NK-92 (cell line): ENCODE data around the gene MYEOV.

Experiments
- DNase-seq: peaks from one replicate; lab custom pipeline; 2025; ENCODE audit not compliant: unreplicated experiment; lab: John Stamatoyannopoulos, UW

MYEOV gene

DNA sequence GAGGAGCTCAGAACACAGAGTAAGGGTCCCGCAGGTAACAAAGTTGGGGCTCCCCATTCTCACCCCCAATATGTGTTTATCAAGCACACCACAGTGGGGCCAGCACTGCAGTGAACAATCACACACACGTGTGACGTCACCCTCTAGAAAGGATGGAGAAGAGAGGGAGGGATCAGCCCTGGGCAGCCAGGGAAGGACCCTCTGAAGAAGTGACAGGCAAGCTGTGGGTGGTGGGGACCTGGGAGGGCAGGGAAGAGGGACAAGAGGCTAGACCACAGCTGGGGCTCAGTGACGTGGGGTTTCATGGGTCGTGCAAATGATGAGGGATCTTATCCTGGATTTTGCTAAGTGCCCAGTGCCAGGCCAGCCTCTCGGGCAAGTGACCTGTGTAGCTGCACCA, 28.7 kb upstream of the MYEOV start:
- DNase-seq: no peak

DNA sequence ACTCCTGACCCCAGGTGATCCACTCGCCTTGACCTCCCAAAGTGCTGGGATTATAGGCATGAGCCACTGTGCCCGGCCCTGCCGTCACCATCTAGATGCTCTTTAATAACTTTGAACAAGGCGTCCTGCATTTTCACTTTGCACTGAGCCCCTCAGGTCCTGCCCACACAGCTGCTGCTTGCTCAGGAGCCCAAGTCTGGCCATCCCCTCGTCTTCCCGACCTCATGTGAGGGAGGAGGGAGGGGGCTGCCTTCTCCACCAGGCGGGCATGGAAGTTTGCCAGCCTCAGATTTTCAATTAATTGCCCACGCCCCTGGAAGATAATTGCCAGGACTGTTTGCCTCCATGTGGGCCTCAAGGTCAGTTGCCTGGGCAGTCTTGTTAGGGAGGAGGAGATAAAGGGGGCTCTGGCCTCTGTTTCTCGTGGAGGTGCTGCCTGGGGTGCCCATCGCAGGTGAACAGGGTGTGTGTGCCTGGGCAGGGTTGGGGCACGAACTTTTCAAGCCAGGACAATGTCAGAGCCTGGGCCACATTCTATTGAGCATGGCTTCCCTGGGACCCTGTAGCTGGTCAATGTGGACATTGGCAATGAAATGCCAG, 27.9 kb upstream of the MYEOV start:
- no peak for DNase-seq

DNA sequence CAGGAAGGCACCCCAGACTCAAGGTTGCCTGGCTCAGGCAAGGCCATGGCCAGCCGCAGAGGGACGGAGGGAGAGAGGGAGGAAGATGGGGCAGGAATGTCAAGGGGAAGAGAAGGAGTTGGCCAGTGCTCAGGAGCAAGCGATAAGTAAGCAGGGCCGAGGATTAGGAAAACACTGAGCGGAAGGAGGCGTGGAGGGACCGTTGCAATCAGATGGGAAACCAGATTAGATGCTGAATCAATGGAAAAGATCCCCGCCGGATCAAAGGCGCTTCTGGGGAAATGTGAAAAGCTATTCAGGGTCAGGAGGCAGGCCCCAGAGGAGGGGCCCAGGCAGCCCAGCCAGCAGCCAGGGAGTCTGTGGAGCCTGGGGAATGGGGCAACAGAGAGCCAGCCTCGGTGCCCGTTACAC, 26.6 kb upstream of the MYEOV start:
- DNase-seq: no peak

DNA sequence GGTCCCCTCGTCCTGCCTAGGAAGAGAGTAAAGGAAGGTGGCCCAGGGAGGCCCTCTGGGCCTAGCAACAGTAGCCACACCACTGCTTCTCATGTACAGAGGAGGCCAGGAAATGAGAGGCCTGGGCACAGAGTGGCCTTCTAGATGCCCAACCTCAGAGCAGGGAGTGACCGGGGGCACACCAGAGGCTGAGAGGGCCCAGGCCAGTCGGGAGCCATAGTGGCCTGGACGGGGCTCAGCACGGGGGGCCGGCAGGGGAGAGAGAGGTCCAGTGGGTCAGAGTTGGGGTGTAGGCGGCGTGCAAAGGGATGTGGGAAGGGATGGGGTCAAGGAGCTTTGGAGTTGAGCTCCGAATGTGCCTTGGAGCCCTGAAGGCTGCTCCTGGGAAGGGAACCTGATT, 25.0 kb upstream of the MYEOV start:
- no peak for DNase-seq

DNA sequence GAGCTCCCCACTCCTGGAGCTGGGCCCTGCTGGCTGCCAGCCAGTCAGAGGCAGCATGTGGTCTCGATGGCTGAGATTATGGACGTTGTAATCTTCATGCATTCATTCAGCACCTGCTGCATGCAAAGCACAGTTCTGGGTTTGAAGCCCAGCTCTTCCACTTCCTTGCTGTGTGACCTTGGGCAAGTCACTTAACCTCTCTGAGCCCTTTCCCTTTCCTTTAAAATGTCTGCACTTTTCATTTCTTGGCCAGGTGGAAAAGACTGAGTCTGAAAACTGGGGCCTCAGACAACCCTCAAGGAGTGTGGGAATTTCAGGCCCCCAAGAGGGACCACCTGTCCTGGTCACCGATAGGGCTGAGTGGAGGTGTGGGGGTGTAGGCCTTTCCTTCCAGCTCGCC, 24.6 kb upstream of the MYEOV start:
- no peak for DNase-seq

DNA sequence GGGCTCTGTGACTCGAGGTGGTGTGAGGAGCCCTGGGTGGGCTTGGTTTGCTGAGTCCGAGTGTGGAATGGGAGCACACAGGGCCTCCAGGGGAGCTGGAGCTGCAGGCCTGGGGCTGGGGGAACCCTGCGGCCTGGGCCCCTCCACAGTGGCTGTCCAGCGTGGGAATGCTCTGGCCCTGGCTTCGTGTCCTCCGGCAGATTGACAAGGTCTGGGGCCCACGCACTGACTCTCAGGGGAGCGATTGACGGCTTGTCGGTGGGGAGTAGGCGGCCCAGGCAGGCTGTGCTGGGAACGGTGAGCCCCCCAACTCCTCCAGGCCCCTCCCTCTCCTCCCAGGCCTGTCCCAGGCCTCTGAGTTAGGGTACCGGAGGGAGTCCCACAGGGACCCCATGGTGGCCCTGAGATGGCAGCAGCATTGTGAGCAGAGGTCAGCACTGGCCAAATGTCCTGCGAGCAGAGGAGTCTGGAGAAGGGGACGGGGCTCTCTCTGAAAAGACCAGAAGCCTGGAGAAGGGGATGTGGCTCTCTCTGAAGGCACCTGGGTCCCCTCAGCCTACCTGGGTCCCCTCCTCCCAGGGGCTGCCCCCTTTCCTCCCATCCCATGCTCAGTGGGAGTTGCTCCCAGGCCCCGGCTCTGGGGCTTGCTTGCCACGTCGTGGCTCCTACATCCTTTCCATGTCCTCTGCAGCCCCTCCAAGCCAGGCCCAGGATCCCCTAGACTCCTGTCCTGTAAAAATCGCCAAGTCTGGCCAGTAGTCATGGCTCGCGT, 23.8 kb upstream of the MYEOV start:
- no peak for DNase-seq

DNA sequence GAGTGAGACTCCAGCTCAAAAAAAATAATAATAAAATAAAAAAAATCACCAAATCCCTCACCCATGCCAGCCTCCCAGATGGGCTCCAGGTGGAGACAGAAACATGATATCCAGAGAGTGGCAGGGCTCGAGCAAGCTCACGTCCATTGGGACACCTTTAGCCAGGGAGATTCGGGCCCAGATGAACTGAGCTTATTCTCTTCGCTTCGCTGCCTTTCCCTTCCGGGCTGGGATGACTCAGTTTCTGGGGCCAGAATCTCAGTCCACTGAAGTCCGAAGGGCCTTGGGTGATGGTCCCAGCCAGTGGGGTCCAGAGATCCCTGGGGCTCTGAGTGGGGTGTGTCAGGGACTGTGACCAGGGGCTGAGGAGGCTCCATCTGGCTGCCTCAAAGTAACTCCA, 23.0 kb upstream of the MYEOV start:
- no peak for DNase-seq

DNA sequence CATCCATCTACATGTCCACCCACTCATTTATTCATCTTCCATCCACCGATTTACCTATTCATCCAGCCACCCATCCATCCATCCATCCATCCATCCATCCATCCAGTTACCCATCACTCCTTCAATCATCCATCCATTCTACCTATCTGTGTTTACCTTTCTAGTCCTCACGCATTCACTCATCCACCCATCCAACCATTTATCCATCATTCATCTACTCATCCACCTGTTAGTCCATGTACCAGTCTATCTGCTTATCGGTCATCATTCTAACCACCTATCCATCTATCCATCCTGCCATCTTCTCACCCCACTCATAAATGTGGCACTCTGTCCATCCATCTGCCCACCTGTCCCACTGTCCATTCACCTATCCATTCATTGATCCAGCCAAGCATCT, 21.9 kb upstream of the MYEOV start:
- no peak for DNase-seq

DNA sequence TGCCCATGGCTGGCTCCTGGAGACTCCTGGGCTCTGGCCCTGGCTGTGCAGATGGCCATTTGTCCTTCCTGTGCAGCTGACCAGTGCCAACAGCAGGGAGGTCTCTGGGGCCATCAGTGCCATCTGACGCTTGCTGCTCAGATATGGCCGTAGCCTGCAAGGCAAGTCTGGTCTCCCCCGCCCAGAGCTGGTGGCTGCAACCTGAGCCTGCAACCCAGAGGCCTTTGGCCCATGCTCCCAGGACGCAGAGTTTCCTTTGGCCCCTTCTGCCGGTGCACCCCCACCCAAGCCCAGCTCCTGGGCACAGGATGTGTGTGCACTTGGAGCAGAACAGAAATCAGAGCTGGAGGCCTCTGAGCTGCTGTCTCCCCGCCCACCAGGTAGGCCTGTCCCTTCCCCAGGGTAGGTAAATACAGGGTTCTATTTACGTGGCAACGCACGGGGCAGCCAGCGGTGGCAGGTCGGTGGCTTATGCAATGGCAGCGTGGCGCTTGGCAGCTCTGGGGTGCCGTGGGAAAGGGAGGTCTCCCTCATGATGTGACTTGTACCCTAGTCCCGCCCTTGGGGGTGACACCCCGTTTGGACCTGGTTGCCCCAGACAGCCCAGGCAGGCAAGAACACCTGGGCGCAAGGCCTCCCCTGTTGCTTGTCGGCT, 21.0 kb upstream of the MYEOV start:
- no peak for DNase-seq

DNA sequence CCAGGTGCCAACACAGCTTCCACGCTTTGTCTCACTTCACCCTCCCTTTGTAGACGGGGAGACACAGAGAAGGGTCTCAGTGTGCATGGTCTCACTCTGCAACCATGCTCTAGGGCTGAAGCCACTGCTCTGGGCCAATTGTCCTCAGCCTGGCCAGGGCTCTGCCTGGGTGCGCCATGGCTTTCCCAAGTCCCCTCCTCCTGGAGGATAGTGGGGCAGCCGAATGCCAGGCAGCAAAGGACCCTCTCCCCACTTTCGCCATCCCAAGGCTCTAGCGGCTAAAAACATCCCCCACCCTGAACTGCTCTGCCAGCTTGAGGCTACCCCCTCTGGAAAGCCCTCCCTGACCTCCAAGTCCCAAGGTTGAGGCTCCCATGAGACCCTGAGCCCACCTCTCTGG, 20.4 kb upstream of the MYEOV start:
- DNase-seq: no peak

DNA sequence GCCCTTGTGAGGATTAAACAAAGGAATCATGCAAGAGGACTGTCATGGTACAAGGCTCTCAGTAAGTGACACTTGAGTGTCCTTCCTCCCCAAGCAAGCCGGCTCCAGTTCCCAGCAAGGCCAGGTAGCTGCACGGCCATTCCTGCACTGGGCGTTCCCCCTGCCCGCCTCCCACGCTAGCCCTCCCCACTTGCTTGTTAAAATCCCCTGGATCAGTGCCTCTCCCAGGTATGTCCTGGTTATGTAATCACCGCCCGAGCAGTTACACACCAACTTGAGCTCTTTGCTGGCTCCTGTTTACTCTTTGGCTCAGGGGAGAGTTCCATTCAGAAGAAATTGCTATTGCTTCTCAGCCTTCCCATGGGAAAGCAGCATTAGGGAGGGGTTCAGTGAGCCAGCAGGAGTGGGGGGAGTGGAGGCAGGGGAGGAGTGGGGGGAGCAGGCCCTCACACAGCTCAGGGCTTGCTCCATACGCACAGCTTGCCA, 19.4 kb upstream of the MYEOV start:
- DNase-seq: no peak

DNA sequence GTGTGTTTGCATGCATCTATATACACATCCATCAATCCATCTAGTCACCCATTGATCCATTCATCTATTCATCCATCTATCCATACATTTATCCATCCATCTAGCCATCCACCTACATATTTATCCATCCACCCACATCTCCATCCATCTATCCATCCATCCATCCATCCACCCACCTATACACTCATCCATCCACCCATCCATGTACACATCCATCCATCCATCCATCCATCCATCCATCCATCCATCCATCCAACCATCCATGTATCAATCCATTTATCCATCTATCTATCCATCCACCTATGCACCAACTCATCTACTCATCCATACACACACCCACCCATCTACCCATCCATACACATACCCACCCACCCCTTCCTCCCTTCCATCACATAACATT, 18.8 kb upstream of the MYEOV start:
- no peak for DNase-seq

DNA sequence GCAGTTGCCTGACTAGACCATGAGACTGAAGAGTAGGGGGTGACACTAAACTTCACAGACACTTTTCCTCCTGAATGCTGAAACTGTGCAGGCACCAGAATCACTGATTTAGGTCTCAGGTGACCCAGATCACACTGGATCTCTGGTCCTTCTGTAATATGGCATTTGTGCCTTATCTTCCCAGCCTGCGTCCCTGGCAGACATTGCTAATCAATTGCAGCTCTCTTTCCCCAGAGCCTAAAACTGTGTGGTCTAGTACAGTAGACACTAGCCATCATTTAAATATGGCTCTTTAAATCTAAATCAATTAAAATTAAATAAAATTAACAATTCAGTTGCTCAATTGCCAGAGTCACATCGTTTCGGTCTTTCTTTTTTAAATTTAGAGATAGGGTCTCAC, 17.8 kb upstream of the MYEOV start:
- DNase-seq: no peak

DNA sequence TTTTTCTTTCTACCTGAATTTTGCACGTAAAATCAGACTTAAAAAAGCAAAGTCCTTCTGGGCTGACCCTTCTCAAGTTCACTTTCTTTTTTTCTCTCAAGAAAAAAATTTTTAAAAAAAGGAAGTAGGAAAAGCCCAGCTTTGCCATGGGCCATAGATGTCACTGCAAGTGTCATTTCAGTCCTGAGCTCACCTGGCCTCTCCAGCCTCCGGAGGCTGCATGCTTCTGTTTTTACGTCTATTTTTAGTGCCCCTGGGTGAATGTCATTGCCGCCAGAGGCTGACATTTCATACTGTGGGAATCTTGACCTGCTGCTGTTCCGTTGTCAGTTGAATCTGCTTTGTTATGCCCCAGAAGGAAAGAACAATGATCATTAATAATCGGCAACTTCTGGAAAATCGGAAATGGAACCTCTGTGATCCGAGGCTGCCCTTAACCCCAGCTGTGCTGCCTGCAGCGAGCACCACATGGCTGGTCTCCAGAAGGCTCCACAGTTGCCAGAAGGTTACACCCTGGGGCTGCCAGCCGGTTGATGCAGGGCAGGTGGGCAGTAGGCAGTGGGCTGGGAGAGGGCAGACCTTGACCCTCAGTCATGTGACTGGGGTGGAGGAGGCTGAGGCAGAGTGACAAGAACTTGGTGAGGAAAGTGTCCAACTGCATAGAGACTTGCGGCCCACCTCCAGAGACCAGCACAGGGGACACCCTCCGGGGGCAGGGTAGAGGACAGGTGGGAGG, 16.7 kb upstream of the MYEOV start:
- DNase-seq: no peak

DNA sequence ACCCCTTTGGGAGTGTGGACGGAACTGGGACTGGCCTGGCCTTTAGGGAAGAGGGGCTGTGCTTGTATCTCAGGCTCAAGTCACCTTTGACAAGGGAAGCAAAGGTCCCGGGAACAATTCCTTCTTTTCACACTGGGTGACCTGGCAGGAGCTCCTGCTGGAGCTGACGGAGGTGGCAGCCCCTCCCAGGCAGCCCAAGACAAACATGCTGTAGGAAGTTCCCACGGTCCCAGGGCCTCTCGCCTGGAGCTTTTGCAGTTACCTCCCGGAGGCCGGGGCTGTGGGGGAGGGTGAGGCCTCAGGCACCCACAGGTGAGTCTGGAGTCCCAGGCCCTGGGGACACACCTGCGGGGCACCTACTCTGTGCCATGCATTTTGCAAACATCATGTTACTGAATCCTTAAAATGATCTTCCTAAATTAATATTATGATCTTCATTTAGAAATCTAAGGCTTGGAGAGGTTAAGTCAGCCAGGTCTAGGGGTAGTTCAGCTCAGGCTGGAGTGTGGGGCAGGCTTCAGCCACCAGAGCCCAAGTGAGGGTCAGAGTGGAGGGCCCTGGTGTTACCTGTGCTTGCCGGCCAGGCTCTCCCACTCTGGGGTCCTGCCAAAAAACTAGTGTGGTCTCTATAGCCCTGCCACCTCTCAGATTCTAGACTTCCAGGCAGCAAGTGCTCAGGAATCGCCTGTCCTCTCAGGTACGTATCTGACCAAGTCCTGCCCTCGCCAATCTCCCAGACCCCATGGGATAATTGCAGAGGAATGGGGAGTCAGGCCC, 15.7 kb upstream of the MYEOV start:
- no peak for DNase-seq

DNA sequence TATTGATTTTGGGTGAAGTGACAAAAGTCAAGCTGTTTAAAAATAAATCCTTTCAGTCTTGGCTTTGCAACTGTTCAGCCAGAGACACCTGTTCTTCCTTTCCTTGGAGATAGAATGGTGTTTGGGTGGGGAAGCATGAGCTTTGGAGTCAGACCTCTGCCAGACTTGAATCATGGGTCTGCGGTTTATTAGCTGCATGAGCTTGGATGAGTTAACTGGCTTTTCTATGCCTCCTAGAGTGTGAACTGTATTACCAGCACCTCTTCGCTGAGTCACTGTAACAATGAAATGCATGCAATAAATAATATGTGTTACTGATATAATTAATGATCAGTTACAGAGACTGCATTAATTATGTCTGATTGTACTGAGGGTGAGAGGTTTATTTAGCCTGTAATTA, 13.5 kb upstream of the MYEOV start:
- no peak for DNase-seq

DNA sequence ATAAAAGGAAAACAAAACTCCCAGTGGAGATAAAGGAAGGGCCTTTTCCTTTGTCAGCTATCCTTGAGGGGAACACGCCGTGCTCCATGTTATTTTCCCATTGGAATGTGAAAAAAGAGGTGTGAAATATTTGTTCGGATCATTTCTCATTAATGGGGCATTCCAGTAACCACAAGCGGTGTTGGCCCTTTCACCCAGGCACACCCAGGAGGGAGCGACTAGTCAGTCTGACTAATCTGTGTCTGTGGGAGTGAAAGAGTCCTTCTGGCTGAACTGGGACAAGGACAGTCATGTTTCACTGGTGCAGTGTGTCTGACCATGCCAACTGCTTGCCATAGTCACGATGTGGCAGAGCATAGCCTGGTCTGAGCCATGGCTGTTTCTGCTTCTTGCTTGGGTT, 13.0 kb upstream of the MYEOV start:
- no peak for DNase-seq

DNA sequence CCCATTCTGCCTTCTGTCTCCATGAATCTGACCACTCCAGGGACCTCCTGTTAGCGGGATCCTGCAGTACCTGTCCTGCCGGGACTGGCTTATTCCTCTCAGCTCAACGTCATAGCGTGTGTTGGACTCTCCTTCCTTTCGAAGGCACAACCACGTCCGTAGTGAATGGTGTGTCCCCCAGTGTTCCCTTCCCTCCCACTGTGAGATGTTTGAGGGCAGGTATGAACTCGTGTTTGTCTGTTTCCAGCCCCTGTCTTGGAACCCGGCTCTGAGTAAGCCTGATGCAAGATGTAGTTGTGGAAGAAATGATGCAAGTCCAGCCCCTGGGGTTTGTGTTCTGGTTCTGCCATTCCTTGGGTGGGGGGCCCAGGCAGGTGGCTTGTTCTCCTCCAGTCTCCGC, 10.5 kb upstream of the MYEOV start:
- no peak for DNase-seq

DNA sequence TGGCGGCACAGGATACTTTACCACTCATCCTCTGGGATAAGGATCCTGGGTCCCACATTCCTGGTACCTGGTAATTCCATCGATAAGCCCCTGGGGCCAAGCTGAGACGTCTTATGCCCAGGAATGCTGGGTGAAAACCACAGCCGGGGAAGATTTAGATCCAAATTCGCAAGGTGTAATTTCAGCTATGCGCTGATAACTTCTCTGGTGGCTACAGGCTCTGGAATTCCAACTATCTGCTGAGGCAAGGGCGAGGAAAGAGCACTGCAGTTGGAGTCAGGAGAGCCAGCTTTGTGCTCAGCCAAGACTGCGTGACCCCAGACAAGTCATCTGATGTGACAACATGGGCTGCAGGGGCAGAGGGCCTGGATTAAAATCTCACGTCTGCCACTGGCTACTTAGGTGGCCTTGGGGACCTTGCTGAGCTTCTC, 9.9 kb upstream of the MYEOV start:
- DNase-seq: no peak

DNA sequence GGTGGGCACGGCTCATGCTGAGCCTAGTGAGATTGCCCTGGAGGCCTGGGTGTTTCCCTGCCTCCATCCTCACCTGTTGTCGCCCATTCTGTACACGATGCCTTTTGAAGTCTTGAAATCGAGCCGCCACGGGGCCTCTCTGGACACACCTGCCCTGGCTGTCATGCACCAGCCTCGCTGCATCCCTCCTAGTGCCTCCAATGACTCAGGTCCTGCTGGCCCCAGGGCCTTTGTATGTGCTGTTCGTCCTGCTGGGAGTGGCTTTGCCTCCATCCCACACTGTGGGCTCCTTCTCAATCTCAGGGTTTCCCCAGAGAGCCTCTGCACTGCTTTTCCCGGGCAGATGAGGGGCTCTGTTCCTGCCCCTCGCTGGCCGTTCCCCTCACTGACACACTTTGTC, 8.9 kb upstream of the MYEOV start:
- DNase-seq: no peak

DNA sequence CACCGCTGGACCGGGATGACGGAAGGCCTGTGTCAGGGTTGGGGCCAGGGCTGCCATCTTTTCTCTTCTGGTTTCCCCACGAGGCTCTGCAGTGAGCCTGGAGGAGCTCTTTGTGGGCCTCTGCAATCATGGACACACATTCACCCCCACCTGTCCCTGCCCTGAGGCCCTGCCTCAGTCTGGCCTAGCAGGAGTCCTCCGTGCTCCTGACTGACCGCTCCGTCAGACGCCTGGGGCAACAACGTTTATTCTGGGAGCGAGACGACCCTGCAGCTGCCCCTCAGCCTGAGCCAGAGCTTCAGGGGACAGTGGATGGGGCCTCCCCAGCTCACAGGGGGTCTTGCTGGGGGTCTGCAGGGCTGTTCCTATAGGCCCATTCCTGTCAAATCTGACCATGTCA, 8.2 kb upstream of the MYEOV start:
- DNase-seq: no peak
